Activated T-cell treated with anti-CD3 and anti-CD28 coated beads, Interleukin-2, amount 50 U/mL, for 72 hours (primary cell): ENCODE data around the gene SLC43A3. TPM values are rescaled to one million over a fixed set of nuclear protein-coding genes. Genes with fewer than 3 reads are reported as not detected.
"Not testable (repeated sequence)": the region's sequence is repeated elsewhere in the genome, so short reads cannot be mapped to it uniquely, and the experiment has no call there.

Experiments used
- ATAC-seq, 2 donors: fragments of 150-1000 bp; cut with Tn5 transposase; replicated peaks in 1 of 2; 2 replicates each; pipeline ENCODE4 v1.10.0; 2021; ENCODE audit warnings: moderate library complexity in 2 of 2, mild to moderate bottlenecking in 1 of 2
- DNase-seq, 2 donors: peaks; one replicate each; pipeline ENCODE4 v3.0.0; 2021 to 2022; ENCODE audit warnings: mixed read lengths in 1 of 2
- H3K27ac Mint-ChIP-seq: one replicate; pipeline ENCODE4 v1.8.0; 2022; ENCODE audit warnings: mild to moderate bottlenecking, moderate library complexity, mixed read lengths
- H3K27me3 Mint-ChIP-seq: one replicate; pipeline ENCODE4 v1.8.0; 2022; ENCODE audit warnings: low read depth, mixed read lengths
- H3K36me3 Mint-ChIP-seq, 2 donors: one replicate each; pipeline ENCODE4 v1.8.0; 2022; ENCODE audit warnings: mixed read lengths in 2 of 2, mild to moderate bottlenecking in 1 of 2; ENCODE audit not compliant: insufficient read depth in 2 of 2
- H3K4me1 Mint-ChIP-seq: one replicate; pipeline ENCODE4 v1.8.0; 2022; ENCODE audit warnings: low read depth, mixed read lengths
- H3K4me3 Mint-ChIP-seq, 2 donors: one replicate each; pipeline ENCODE4 v1.8.0; 2022; ENCODE audit warnings: mild to moderate bottlenecking in 2 of 2, mixed read lengths in 2 of 2, moderate library complexity in 2 of 2
- H3K9me3 Mint-ChIP-seq, 2 donors: one replicate each; pipeline ENCODE4 v1.8.0; 2022; ENCODE audit warnings: mixed read lengths in 2 of 2
- total RNA-seq, 2 donors: library from RNA; stranded (reverse); gene quantifications; one replicate each; pipeline ENCODE4 v1.2.3, GENCODE V29; 2022

SLC43A3 gene
- total RNA-seq, 2 donors from 2014 or later = 159 to 169 TPM

DNA sequence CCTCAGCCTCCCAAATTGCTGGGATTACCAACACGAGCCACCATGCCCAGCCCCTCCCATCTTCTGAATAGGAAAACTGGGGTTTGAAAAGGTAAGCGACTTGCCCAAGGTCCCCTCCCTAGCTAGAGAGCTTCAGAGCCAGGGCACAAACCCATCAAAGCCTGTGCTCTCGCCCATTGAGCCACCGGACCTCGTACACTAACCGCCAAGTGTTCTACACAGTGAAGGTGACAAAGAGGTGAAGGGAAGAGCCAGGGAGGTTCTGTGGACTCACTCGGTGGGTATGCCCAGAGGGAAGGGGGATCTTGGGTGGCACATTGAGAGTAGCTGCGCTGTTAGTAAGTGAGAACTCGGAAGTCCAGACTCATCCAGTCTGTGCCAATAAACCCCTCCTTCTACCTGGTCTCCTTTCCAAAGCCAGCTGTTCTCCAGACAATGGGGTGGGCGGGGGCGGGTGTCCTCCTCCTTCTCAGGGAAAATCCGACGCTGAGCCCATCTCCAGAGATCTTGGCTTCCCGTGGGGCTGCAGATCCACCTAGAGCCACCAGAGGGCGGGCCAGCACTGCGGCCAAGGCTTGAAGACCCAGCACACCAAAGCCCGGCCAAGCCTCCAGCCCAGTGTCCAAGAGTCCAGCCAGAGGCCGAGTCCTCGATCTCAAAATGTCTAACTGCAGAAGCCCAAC, 30.2 kb upstream of the SLC43A3 start:
- peak; percentile 76 to 86 for DNase-seq
- peak; percentile 35 to 43 for ATAC-seq
- H3K4me3 Mint-ChIP-seq = peak overlapping the region; percentile 62 to 99
- peaks cover 0 to 4% of the 10 kb centered on the region in 2 donors for H3K36me3 Mint-ChIP-seq
- no peak overlapping the region for H3K27ac Mint-ChIP-seq
- H3K27me3 Mint-ChIP-seq = peaks cover 38% of the 10 kb centered on the region
- H3K4me1 Mint-ChIP-seq = peaks cover 30% of the 10 kb centered on the region
- no peaks in the 10 kb centered on the region for H3K9me3 Mint-ChIP-seq

DNA sequence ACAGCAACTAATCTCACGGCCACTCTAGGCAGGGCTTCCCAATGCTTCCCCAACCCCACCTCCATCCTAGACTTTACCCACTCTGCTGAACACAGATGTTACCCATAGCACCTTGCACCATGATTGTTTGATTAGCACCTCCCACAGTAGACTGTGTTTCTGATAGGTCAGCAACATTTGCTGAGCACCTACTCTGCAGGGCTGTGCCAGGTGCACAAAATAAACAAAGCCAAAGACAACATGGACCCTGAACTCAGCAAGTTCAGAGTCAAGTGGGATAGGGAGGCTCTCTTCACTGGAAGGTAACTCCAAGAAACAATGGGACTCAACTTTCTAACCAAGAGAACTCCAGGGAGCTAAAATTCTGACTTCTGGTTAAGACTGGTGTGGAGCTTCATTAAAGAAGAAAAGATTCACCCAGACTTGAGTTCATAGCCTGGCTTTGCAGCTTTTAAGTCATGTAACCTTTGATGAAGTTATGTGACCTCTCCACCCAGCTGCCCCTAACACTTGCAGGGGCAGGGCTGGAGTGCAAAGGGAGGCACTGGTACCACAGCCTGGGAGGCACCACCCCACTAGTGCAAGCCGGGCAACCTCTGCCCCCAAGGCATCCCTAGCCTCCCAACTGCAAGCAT, 26.7 kb upstream of the SLC43A3 start:
- no peak overlapping the region for H3K4me3 Mint-ChIP-seq
- peaks cover 15% of the 10 kb centered on the region for H3K4me1 Mint-ChIP-seq
- no peaks in the 10 kb centered on the region for H3K9me3 Mint-ChIP-seq
- no peaks in the 10 kb centered on the region for H3K36me3 Mint-ChIP-seq
- H3K27ac Mint-ChIP-seq = no peak overlapping the region
- no peak for ATAC-seq
- DNase-seq = no peak
- peaks cover 11% of the 10 kb centered on the region for H3K27me3 Mint-ChIP-seq

DNA sequence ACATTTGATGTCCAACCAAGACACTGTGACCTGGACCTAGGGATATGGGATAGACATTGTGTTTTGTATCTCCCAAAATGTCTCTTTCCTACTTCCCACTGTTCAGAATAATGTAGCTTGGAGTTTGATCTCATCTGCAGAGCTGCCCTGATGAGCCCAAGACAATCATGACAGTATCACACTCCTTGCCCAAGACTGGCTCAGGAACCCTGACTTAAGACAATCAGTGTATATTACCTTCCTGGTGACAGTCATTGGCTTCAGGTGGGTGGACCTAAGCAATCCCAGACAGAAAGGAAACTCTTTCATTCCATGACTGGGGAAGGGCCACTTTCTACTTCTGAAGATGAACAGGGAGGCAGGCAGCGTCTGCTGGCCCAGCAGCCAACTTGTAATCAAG, 19.1 kb upstream of the SLC43A3 start:
- no peak for ATAC-seq
- Mint-ChIP-seq H3K27me3 (peaks cover 16% of the 10 kb centered on the region), H3K27ac (no peak overlapping the region), H3K4me1 (no peaks in the 10 kb centered on the region), H3K36me3 (no peaks in the 10 kb centered on the region), H3K4me3 (no peak overlapping the region), H3K9me3 (no peaks in the 10 kb centered on the region)
- no peak for DNase-seq

DNA sequence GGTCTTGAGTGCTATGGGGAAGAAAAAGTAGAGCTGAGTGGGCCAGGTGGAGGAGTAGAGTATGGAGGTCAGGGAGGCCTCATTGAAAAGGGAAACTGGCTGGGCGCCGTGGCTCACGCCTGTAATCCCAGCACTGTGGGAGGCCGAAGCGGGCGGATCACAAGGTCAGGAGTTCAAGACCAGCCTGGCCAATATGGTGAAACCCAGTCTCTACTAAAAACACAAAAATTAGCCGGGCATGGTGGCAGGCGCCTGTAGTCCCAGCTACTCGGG, 18.1 kb upstream of the SLC43A3 start:
- not testable (repeated sequence) for H3K9me3 Mint-ChIP-seq, ATAC-seq, DNase-seq, H3K36me3 Mint-ChIP-seq, H3K4me3 Mint-ChIP-seq, H3K27ac Mint-ChIP-seq, H3K4me1 Mint-ChIP-seq
- peaks cover 16% of the 10 kb centered on the region for H3K27me3 Mint-ChIP-seq

DNA sequence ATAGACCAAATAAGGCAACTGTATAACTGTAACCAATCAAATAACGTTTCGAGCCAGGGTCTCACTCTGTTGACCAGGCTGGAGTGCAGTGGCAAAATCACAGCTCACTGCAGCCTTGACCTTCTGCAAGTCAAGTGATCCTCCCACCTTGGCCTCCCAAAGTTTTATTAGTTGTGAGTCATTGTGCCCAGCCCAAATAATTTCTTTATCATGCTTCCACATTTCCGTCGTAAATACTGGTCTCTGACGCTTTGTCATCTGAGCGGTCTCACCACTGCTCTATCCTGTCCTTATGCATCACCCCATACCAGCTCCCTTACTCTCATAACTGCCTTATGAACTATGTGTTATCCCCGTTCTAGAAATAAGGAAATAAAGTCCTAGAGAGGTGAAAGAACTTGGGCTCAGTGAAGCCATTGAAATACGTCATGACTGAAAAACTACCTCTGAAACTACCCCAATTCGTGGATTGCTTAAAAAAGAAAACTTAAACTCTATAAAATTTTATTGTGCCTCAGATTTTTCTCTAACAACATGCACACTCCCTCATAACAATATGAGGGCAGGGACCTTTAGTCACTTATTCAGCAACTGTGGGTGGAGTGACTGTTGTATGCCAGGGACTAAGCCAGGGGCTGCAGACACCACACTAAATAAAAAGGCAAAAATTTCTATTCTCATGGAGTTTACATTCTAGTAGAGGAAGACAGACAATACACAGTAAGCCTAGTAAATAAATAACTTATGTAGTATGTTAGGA, 17.6 kb upstream of the SLC43A3 start:
- DNase-seq (no peak), ATAC-seq (no peak)
- no peak overlapping the region for H3K4me3 Mint-ChIP-seq
- H3K36me3 Mint-ChIP-seq = no peaks in the 10 kb centered on the region
- H3K27ac Mint-ChIP-seq = no peak overlapping the region
- peaks cover 16% of the 10 kb centered on the region for H3K27me3 Mint-ChIP-seq
- no peaks in the 10 kb centered on the region for H3K9me3 Mint-ChIP-seq
- H3K4me1 Mint-ChIP-seq = no peaks in the 10 kb centered on the region

DNA sequence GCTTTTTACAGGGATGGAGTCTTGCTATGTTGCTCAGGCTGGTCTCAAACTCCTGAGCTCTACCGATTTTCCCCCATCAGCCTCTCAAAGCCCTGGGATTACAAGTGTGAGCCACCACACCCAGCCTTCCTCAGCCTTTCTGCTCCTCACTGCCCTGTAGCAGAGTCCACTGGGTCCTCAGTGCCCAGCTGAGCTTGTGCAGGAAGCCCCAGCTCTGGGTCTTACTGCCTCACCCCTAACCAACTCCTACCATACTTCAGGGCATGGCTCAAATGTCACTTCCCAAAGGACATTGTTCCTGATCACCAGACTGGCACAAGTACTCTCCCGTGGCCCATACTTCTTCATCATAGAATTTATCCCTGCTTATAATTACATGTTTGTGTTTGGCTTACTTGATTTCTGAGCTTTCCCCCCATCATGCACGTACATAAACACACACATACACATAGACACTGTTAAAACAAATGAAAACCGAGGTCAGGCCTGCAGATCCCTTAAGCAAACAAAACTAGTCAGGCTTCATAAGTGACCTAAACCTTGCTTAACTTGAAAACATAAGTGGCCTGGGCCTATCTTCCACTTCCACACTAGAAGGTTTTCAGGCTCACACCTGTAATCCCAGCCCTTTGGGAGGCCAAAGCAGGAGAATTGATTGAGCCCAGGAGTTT, 14.0 kb upstream of the SLC43A3 start:
- no peak overlapping the region for H3K4me3 Mint-ChIP-seq
- H3K36me3 Mint-ChIP-seq = no peaks in the 10 kb centered on the region
- no peaks in the 10 kb centered on the region for H3K4me1 Mint-ChIP-seq
- no peak overlapping the region for H3K27ac Mint-ChIP-seq
- H3K27me3 Mint-ChIP-seq = no peaks in the 10 kb centered on the region
- no peak for ATAC-seq
- no peak for DNase-seq
- H3K9me3 Mint-ChIP-seq = no peaks in the 10 kb centered on the region

DNA sequence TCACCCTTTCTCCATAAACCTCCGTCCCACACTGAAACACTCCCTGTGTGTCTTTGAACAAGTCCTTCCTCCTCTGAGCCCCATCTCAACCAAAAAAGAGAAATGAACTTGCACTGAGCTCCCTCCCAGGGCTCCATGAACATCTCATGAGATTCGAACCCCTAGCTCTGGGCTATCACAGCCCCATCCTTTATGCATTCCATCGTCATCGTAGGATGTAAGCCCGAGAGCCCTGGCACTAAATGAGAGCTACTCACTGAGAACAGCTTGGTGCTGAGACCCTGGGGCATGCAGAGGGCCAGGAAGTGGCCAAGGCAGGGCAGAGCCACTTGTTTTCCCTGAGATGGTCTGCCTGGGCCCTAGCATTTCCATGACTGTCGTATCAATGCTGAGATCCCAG, 12.9 kb upstream of the SLC43A3 start:
- Mint-ChIP-seq H3K9me3 (no peaks in the 10 kb centered on the region), H3K36me3 (no peaks in the 10 kb centered on the region), H3K4me3 (no peak overlapping the region), H3K4me1 (no peaks in the 10 kb centered on the region), H3K27me3 (peaks cover 7% of the 10 kb centered on the region), H3K27ac (no peak overlapping the region)
- ATAC-seq (no peak), DNase-seq (no peak)

DNA sequence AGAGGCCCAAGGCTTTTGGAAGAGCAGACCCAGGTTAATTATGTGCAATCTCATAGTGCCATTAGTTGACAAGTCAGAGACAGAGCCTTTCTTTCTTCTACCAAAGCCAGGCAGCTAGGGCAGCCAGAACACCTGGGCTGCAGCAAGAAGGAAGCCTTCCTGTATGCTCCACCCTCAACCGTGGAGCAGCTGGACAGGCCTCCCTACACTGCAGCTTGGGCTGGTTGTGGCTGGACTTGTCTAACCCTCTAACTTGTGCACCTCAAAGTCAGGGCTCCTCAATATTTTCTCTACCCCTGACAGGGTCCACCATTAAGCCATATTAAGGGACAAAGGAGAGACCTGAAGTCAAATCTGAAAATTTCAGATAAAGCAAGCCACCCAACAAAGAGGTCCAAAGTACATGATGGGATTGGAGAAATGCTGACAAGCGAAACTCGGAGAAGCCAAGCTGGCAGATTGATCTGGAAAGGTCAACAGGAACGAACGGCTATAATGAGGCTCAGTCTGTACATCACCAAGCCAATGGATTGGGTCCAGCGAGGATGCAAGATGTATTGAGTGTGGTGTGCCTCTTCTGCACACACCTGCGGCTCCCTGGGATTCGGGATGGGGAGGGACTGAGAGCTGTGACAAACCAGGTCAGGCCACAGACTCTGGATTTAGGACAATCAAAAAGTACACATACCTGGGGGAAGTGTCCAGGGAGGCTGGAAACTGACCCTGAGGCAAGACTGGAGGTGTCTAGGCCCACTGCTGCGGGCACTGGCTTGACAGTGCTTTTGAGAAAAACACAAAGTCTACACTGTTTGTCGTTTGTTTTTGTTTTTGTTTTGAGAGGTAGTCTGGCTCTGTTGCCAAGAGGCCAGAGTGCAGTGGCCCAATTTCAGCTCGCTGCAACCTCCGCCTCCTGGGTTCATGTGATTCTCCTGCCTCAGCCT, 11.7 kb upstream of the SLC43A3 start:
- Mint-ChIP-seq H3K27me3 (peaks cover 13% of the 10 kb centered on the region), H3K4me1 (no peaks in the 10 kb centered on the region), H3K36me3 (no peaks in the 10 kb centered on the region), H3K9me3 (no peaks in the 10 kb centered on the region), H3K27ac (no peak overlapping the region), H3K4me3 (no peak overlapping the region)
- ATAC-seq (no peak), DNase-seq (no peak)

DNA sequence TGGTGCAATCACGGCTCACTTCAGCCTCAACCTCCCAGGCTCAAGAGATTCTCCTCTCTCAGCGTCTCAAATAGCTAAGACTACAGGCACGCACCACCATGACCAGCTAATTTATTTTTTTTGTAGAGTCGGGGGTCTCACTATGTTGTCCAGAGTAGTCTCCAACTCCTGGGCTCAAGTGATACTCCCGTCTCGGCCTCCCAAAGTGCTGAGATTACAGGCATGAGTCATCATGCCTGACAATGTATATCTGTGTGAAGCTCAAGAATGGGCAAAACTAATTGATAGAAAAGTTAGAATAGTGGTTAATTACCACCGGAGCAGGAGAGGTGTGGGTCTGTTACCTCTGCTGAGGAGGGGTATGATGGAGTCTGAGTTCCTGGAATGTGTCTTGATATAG, 9.1 kb upstream of the SLC43A3 start:
- ATAC-seq = no peak
- Mint-ChIP-seq H3K27me3 (peaks cover 13% of the 10 kb centered on the region), H3K27ac (no peak overlapping the region), H3K36me3 (no peaks in the 10 kb centered on the region), H3K4me3 (no peak overlapping the region), H3K4me1 (peaks cover 15% of the 10 kb centered on the region), H3K9me3 (no peaks in the 10 kb centered on the region)
- DNase-seq = no peak

DNA sequence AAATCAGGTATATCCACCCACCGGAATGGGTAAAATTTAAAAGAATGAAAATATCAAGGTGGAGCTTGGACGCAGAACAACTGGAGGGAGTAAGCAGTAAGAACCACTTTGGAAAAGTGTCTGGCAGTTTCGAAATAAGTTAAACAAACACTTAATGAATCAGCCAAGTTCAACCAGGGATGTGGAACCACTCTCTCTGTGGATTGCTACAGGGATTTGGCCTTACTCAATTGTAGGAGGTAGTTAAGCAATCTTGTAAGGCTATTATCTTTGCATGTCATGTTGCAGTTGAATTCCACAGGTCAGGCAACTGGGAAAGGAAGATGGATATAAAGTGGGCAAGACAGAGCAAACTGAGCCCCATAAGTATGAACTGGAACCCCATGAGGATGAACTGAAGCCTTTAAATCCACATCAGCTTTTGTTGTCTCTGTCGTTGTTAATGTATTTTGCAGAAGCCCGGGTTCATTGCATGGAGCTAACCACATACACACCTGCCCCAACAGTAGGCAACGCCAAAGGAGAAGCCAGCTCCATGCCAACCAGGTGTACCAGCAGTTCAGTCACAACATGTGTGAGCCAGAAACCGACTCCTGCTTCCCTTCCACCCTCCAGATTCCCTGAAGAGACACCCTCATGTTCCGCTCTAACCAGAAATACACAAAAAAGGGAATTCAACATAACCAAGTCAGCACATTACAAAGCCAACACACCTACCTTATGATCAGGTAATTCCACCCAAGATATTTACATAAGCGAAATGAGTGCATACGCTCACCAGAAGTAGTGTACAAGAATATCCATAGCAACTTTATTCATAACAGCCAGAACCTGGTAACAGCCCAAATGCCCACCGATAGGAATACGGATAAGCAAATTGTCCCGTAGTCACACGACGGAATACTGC, 8.0 kb upstream of the SLC43A3 start:
- DNase-seq (no peak), ATAC-seq (no peak)
- H3K27me3 Mint-ChIP-seq = peaks cover 13% of the 10 kb centered on the region
- peaks cover 15% of the 10 kb centered on the region for H3K4me1 Mint-ChIP-seq
- no peaks in the 10 kb centered on the region for H3K36me3 Mint-ChIP-seq
- no peak overlapping the region for H3K4me3 Mint-ChIP-seq
- H3K9me3 Mint-ChIP-seq = no peaks in the 10 kb centered on the region
- no peak overlapping the region for H3K27ac Mint-ChIP-seq

DNA sequence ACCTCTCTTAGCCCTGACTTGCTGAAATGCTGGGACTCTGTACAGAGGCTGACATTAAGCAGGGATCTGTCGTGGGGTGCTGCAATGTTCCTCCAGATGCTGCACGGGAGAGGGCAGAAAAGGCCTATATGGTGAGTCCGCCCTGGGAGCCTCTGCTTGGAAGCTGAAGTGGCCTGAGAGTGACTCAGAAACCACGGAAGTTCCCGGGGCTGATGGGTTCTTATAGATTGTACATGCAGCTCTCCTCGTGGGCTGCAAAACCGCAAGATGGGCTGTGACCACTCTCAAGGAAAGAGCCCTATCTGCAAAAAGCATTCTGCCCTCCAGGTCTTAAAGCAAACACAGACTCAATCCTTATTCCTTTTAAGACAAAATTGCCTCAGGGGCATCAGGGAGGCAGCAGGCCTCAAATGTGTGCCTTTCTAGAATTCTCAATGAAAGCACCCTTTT, 5.8 kb upstream of the SLC43A3 start:
- no peaks in the 10 kb centered on the region for H3K9me3 Mint-ChIP-seq
- DNase-seq (peak; percentile 33 to 42), ATAC-seq (peak; percentile 74 to 79)
- peaks cover 13% of the 10 kb centered on the region for H3K27me3 Mint-ChIP-seq
- no peaks in the 10 kb centered on the region for H3K36me3 Mint-ChIP-seq
- no peak overlapping the region for H3K4me3 Mint-ChIP-seq
- peaks cover 16% of the 10 kb centered on the region for H3K4me1 Mint-ChIP-seq
- no peak overlapping the region for H3K27ac Mint-ChIP-seq

DNA sequence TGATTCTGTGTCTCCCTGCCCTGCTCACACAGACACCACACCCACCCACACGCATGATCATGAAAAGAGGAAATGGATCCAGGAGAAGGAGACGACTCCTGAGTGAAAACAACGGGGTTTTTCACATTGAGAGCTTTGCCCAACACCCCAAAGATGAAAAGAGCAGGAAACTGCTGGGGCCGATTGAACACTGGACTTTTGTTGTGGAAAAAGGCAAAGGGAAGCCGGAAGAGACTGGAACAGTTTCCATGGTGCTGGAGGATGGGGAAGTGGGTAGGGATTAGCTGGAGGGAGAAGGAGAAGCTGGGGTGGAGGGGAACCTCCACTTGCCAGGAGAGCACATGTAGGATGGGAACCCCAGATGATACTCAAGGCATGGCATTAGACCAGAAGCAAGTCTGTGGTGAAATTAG, 5.2 kb upstream of the SLC43A3 start:
- H3K27me3 Mint-ChIP-seq = peaks cover 13% of the 10 kb centered on the region
- no peak overlapping the region for H3K27ac Mint-ChIP-seq
- DNase-seq (no peak), ATAC-seq (no peak)
- no peaks in the 10 kb centered on the region for H3K9me3 Mint-ChIP-seq
- no peaks in the 10 kb centered on the region for H3K36me3 Mint-ChIP-seq
- peaks cover 22% of the 10 kb centered on the region for H3K4me1 Mint-ChIP-seq
- no peak overlapping the region for H3K4me3 Mint-ChIP-seq
